Tibial artery (tissue), 4 donors: ENCODE measurements around the gene CFAP54.

Experiments used
- DNase-seq, 2 donors: peaks; one replicate each; pipeline ENCODE4 v3.0.0-alpha.2; 2019
- H3K27ac ChIP-seq, 2 donors: fragments of 200-600 bp; sonication (generic) in 1 of 2; 1 replicate in 1 of 2; 2 replicates in 1 of 2; pipeline ENCODE4 v1.5.1; 2018 to 2019; ENCODE audit warnings: mild to moderate bottlenecking in 1 of 2
- H3K27me3 ChIP-seq, 2 donors: fragments of 200-600 bp; sonication (generic) in 1 of 2; one replicate each; pipeline versions ENCODE4 v1.5.1 to v1.6.0; 2016 to 2019
- H3K36me3 ChIP-seq, 3 donors: fragments of 200-600 bp; sonication (generic) in 2 of 3; one replicate each; pipeline ENCODE4 v1.5.1; 2016 to 2019; ENCODE audit warnings: mild to moderate bottlenecking in 2 of 3
- H3K4me1 ChIP-seq, 4 donors: fragments of 200-600 bp; sonication (generic) in 2 of 4; 1 replicate in 3 of 4; 2 replicates in 1 of 4; pipeline ENCODE4 v1.5.1; 2016 to 2019
- H3K4me3 ChIP-seq, 2 donors: fragments of 200-600 bp; sonication (generic) in 1 of 2; 1 replicate in 1 of 2; 2 replicates in 1 of 2; pipeline ENCODE4 v1.5.1; 2018 to 2019; ENCODE audit warnings: mild to moderate bottlenecking in 2 of 2
- H3K9me3 ChIP-seq, 3 donors: fragments of 200-600 bp; sonication (generic) in 1 of 3; one replicate each; pipeline ENCODE4 v1.5.1; 2016 to 2019
- intact Hi-C: fragments of 100-400 bp; cut with DNase I; formaldehyde crosslinking; loops from one replicate; pipeline ENCODE4 v1.15.0; 2023; ENCODE audit warnings: low total_unique reads
- TF ChIP-seq, protein P1 (sequence below), 2 experiments: fragments of 200-600 bp in 1 of 2; fragments of 450-650 bp in 1 of 2; IDR thresholded peaks; one replicate each; pipeline ENCODE4 v1.5.1; 2017 to 2019; ENCODE audit warnings: antibody characterized with exemption in 2 of 2, mild to moderate bottlenecking in 1 of 2, moderate library complexity in 1 of 2

The CFAP54 gene

DNA sequence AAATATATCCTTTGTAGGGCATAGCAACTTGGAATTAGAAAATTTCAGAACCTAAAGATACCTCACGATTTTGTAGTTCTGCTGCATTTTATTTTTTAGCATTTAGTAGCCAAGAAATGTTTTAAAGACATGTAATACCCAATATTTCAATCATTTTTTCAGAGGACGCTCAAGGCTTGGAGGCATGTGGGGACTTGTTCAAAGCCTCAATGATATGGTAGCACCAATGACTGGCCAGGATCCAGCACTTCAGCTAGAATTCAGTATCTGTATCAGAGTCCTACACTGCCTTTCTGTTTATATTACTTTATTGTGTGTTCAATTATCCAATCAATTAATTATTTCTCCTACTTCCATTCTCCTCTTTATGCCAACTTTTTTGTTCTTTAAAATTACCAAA lies 262.8 kb downstream of the CFAP54 start:
- Histone ChIP-seq H3K27ac (no peak overlapping the region), H3K4me1 (no peaks in the 10 kb centered on the region), H3K9me3 (no peaks in the 10 kb centered on the region), H3K36me3 (no peaks in the 10 kb centered on the region), H3K4me3 (no peak overlapping the region), H3K27me3 (no peaks in the 10 kb centered on the region)
- DNase-seq, result no peak
- TF ChIP-seq, protein P1, sequence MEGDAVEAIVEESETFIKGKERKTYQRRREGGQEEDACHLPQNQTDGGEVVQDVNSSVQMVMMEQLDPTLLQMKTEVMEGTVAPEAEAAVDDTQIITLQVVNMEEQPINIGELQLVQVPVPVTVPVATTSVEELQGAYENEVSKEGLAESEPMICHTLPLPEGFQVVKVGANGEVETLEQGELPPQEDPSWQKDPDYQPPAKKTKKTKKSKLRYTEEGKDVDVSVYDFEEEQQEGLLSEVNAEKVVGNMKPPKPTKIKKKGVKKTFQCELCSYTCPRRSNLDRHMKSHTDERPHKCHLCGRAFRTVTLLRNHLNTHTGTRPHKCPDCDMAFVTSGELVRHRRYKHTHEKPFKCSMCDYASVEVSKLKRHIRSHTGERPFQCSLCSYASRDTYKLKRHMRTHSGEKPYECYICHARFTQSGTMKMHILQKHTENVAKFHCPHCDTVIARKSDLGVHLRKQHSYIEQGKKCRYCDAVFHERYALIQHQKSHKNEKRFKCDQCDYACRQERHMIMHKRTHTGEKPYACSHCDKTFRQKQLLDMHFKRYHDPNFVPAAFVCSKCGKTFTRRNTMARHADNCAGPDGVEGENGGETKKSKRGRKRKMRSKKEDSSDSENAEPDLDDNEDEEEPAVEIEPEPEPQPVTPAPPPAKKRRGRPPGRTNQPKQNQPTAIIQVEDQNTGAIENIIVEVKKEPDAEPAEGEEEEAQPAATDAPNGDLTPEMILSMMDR (IDR thresholded peaks at IDR 0.05), result no peak
- intact Hi-C loops, result no loop called here

DNA sequence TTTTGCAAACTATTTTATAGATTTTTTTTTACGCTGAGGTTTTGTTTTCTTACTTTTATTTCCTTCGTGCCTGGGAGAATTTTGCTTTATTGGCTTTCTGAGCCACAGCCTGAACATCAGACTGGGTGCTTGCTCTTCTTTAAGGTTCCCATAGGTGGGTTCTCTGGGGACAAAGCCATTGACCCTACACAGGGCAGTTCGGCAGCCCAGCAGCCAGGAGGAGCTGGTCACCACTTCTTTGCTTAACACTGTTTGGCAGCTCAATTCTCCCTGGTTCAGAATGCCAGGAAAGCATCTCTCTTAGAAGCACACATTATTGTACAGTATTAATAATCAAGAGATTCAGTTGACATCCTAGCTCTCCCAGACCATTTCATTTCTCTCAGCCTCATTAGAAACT lies 276.9 kb downstream of the CFAP54 start:
- Histone ChIP-seq H3K4me3 (no peak overlapping the region), H3K27me3 (no peaks in the 10 kb centered on the region), H3K9me3 (no peaks in the 10 kb centered on the region), H3K36me3 (no peaks in the 10 kb centered on the region), H3K4me1 (no peaks in the 10 kb centered on the region), H3K27ac (no peak overlapping the region)
- intact Hi-C loops, result no loop called here
- TF ChIP-seq, protein P1 (IDR thresholded peaks at IDR 0.05), result no peak
- DNase-seq, result no peak

DNA sequence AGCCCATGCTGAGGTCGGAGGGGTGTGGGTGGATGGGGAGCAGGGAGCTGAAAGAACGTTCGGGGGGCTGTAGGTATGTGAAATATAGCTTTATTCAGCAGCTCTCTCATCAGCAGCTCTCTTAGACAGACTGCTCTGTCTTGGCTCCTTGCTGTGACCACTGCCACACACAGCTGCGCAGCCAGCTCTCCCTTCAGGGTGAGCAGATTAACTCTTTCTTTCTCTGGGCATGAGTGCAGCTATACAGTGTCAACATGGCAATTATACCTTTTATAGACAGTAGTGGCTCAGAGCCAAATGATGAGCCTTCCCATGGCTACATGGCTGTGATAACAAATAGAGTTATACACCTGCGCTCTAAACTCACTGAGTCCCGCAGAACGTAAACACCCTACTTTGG lies 280.0 kb downstream of the CFAP54 start:
- intact Hi-C loops, result no loop called here
- Histone ChIP-seq H3K27ac (no peak overlapping the region), H3K36me3 (no peaks in the 10 kb centered on the region), H3K4me3 (no peak overlapping the region), H3K27me3 (no peaks in the 10 kb centered on the region), H3K4me1 (no peaks in the 10 kb centered on the region), H3K9me3 (no peaks in the 10 kb centered on the region)
- DNase-seq, result no peak
- TF ChIP-seq, protein P1 (IDR thresholded peaks at IDR 0.05), result no peak

DNA sequence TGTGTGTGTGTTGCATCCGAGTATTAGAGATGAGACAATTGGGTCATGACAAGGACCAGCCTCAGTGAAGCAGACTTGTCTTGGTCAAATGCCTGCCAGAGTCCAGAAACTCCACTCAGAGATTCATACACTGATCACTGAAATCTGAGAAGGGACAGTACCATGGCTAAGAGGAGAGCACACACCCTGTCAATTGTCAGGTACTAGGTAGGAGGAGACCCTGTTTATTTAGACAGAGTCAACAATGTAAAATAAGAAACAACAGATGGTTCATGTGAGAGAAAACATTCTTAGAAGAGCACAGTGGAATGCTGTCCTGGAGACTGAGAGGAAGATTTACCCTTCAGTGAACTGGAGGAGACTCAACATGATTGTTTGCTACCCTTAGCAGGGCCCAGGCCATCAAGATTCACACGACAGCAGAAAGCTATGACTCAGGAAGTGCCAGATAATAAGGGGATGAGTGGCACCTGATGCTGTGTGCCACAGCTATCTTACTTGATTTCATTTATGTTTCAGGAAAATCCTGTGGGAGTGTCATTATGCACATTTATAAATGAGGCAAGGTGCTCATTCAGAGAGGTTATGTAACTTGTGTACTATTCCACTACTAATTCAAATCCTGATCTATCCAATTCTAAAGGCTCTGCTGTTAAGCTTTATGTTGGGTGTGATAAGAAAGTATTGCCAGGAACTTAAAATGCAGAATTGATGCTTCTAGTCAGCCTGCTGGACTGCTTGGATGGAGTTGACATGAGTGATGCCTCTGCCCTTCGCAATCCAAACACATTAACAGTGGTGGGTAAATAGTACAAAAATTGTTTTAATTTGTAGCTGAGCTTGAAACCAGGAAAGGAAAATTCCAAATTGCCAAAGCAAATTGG lies 281.1 kb downstream of the CFAP54 start:
- no peak overlapping the region for H3K4me3 ChIP-seq
- no peaks in the 10 kb centered on the region for H3K27me3 ChIP-seq
- no peaks in the 10 kb centered on the region for H3K36me3 ChIP-seq
- intact Hi-C loops, result no loop called here
- DNase-seq, result no peak
- no peaks in the 10 kb centered on the region for H3K4me1 ChIP-seq
- no peak overlapping the region for H3K27ac ChIP-seq
- no peaks in the 10 kb centered on the region for H3K9me3 ChIP-seq
- TF ChIP-seq, protein P1 (IDR thresholded peaks at IDR 0.05), result no peak

DNA sequence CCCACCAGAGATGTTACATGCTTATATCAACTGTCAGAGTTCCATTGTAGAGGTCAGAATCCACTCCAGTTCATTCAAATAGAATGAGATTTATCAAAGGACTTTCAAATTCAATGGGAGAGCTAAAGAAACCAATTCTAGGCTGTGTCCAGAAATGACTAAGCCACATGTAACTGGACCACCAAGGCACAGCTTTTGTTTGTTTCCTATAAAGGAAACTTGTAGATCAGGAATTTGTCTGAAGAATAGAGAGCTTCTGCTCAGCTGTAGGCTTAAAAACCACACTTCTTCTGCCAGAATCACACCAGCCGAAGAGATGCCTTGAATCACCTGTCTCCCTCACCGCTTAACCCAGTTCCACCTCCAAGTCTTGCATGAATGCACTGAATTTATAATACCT lies 283.7 kb downstream of the CFAP54 start:
- no peak for DNase-seq
- intact Hi-C loops, result no loop called here
- no peaks in the 10 kb centered on the region for H3K4me1 ChIP-seq
- H3K27ac ChIP-seq, result no peak overlapping the region
- no peaks in the 10 kb centered on the region for H3K27me3 ChIP-seq
- no peaks in the 10 kb centered on the region for H3K9me3 ChIP-seq
- no peak overlapping the region for H3K4me3 ChIP-seq
- TF ChIP-seq, protein P1 (IDR thresholded peaks at IDR 0.05), result no peak
- no peaks in the 10 kb centered on the region for H3K36me3 ChIP-seq
